Measurements from ENCODE around the gene C4orf50.

The C4orf50 gene

DNA sequence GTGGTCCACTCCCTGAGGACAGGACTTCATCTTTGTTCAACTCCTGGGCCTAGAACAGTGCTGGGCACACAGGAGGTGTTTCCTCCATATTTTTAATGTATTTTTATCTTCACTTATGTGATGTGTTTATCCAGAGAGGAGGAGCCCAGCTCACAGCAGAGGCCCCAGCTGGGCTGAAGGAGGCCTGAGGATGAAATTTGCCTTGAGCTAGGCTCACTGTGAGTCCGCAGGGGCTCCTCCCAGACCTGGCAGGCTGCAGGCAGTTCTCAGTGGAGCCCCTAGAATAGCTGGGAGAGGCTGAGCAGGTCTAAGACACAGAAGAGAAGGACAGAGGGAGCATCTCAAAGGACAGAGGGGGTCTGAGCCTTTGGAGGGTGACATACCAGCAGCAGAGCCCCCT is 26.8 kb downstream of the C4orf50 start:
- no peak for DNase-seq

DNA sequence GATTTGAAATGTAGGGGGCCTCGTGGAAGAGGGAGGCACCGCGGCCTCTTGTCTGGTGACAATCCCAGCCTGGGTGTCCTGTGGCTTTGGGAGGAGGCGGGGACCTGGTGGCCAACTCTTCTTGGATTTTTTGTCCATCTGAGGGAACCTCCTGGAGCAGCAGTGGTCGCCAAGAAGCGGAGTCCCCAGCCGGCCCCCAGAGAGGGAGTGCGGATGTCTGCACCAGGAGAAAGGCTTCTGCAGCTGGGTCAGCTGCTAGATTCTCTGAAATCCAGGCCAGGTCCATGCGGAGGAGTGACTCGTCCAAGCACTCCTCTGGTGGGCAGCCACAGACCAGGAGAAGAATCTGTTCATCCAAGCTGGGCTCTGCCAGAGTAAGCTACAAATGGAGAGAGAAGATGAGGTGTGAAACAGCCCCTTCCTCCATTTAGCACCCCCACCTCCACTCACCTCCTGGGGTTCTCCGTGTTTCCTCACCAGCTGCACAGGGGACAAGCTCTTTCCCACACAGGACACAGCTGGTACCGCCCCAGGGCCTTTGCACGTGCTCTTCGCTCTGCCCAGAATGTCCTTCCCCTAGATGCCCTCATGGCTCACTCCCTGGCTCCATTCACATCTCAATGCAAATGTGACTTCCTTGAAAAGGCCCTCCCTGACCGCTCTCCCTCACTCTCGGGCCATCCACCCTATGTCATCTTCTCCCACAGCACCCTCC is 27.6 kb downstream of the C4orf50 start:
- no peak for DNase-seq

DNA sequence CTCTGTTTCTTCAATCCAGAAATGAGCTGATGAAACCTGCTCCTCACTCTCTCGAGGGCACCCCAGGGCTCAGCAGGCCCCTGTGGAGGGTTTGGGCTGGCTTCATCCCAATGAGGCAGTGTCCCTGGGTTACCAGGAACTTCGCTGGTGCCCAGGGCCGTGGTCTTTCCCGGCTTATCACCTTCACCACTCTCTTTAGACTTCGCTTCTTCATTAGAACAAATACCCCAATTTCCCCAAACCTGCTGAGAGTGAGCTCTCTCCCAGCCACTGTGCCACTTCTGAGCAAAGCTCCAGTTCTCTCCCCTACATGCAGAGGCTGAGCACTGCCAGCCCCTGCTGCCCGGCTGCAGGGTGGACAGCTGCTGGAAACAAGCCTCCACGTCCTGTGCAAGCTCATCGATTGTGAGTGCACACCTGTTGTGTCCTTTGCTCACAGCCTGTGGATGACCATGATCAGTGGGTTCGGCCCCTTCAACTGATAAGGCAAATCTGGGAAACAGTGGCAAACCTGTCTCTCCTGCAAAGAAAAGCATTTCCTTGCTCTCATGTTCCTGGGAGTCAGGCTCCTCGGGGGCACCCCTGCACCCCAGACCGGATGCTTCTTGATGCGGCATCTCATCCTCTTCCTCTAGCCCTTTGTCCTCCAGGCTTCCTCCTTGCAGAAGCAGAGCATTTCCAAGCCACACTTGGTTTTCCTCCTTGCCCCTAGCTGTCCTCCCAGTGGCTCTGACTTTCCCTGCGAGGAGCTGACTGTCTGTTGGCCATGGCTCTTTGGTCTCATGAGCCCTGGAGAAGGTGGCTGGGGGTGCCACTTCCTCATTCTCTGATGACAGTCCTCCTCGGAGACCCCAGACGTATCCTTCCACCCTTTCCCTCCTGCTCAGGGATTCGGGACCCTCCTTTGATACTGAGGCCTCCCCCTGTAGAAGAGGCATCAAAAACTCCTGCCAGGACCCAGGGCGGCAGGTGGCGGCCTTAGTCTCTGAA is 28.7 kb downstream of the C4orf50 start:
- no peak for DNase-seq

DNA sequence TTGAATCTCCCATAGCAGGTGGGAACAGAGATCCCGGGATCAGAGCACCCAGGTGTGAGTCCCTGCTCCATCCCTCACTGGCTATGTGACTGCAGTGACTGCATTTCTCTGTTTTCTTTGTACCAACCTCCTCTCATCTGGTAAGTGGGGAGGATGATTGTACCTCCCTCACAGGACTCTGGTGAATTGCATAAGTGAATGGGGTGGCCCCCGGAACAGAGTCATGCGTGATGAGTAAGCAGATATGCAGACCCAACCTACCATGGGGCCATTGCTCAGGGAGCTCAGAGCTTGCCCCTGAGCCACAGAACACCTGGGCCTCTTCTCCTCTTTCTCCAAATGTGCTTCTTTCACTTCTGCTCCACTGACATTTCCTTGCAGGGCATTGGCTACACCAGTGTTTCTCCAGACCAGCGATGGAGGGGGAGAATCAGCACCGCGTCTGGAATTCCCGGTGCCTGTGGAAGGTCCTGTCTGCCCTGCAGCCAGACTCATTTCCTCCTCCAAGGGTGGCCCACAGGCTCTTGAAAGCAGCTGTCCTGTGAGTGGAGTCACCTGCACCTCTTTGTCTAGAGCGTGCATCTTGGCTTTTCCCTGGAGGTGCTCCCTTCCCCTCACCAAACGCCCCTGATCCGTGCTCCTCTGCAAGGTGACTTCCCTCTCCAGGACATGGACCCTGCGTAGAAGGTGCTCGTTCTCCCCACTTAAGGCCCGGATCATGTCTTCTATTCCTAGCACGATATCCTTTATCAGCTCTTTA is 30.0 kb downstream of the C4orf50 start:
- DNase-seq: no peak

DNA sequence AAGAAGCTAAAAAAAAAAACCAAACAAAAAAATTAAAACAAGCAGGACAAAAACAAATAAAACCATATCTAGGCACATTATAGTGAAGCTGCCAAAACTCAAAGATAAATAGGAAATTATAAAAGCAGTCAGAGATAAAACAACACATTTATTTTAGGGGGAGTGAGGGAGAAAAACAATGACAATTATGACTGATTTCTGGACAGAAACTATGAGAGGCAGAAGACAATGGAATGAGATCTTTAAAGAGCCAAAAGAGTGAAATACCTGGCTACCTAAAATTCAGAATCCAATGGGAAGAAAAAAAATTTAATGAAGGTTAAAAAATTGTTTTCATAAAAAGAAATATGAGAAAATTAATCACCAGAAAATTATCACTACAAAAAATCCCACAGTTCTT is 33.4 kb downstream of the C4orf50 start:
- DNase-seq: no peak

DNA sequence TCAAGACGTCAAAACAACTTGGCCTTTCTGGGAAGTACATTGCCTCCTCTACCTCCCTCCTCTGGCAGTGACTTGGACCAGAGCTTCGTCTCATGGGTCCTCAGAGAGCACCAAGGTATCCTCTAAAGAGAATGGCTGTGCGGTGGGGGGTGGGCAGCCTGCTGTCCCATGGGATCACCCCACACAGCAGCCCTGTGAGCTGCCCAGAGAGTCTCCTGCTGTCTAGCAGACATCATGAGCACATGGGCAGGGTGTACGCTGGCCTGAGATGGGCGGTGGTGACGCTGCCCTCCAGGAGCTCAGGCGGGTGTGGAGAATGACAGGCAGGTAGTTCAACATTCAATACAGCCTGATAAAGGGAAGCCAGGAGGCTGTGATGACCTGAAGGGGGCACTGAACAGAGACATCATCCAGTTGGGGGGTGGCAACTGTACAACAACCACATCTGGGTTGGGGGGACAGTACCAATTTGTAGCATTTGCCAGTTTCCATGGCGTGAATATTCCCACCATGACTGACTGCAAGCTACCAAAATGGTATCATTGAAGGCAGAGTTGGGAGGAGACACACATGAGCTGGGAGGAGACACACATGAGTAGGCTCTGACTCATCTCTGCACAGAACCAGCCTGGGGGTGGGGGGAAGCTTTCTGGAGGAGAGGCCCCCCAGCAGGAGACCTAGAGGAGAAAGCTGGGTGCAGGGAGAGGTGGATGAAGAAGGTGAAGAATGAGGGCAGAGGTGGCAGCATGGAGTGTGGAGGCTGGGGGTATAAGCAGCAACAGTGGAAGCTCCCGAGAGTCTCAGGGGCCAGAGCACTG is 35.9 kb downstream of the C4orf50 start:
- DNase-seq: no peak

DNA sequence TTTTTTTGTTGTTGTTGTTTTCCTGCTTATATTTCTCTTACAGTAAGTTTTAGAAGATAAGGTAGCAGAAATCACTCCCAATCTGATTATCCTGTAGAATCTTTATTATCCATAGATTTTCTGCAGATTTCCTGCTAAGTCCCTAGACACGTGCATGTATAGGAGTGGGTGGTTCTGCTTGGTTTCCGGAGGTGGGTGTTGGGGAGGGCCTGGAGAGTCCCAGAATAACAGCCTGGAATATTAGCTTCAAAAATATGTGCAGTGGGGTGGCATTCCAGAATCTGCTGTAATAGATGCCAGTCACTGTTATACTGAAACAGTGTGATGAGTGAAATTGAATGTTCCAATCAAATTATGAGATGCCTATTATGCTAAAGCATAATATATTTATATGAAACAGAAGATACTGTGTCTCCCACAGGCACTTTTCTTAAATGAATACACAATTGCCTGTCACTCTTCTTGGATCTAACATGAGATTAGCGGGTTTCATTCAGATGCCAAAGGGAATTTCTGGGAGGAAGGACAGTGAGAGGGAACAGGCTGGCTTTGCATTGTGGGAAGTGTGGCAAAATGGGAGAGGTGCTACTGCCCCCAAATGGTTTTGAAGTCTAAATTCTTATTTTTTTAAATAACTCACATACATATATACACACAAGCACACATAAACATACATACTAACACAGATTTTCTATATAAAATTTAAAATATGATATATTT is 37.6 kb downstream of the C4orf50 start:
- no peak for DNase-seq

DNA sequence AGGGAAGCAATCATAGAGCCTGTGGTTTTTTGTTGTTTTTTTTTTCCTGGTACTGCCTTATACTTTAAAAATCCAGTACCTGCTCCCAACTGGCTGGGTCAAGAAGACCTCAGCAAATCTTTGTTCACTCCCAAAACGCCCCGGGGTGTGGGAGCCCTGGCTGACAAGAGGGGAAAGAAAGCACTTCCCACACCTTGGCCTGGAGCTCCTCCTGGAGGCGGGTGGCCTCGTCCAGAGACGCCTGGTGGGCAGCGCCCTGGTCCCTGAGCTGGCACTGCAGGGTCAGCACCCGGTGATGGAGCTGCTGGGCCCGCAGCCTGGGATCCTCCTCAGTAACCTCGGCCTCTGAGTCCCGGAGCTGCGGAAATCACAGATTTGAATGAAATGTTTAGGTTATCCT is 38.2 kb downstream of the C4orf50 start:
- no peak for DNase-seq

DNA sequence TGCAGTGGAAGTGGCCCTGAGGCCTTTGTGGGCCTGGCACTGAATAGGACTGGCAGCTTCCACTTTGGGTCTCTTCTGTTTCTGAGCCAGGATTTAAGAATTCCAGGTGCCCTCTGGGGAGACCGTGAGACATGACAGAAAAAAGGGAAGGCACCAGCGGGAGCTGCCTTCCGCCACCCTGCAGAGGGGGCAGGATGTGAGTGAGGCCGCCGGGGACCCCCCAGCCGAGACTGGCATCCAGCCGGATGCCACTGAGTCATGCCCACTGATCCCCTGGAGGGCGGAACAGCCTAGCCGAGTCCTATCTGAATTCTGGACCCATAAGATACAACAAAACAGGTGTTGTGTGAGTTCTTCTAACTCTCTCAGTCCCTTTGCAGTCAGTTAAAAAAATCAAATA is 41.3 kb downstream of the C4orf50 start:
- no peak for DNase-seq

DNA sequence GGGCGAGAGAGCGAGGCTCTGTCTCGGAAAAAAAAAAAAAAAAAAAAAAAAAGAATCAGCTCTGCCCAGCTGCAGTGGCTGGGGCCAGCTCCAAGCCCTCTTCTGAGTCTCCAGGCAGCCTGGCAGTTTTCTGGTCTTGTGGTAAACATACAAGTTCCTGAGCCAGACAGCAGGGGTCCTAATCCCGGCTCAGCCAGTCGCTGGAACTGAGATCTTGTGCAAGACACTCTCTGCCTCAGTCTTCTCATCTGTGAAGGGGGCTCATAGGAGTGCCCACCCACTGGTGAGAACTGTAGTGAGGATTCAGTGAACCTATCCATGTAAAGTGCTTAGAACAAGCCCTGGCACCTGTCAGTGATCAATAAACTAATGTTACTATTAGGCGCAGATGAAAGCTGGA is 41.8 kb downstream of the C4orf50 start:
- DNase-seq: no peak

DNA sequence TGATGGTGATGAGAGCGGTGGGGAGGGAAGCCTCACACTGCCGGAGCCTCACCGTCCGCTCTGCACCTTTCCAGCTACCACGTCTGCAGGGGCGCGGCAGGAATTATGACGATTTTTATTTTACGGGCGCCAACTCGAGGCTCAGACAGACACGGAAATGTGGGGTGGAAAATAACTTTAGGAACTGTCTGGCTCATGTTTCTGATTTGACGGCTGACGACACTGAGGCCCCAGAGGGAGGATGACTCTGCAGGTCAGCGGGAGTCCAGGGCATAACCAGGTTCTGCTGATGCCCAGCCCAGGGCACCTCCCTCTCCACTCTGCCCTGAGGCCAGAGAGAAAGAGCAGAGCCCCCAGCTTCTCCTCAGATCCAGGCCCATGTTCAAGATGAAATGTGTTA is 43.9 kb downstream of the C4orf50 start:
- no peak for DNase-seq

DNA sequence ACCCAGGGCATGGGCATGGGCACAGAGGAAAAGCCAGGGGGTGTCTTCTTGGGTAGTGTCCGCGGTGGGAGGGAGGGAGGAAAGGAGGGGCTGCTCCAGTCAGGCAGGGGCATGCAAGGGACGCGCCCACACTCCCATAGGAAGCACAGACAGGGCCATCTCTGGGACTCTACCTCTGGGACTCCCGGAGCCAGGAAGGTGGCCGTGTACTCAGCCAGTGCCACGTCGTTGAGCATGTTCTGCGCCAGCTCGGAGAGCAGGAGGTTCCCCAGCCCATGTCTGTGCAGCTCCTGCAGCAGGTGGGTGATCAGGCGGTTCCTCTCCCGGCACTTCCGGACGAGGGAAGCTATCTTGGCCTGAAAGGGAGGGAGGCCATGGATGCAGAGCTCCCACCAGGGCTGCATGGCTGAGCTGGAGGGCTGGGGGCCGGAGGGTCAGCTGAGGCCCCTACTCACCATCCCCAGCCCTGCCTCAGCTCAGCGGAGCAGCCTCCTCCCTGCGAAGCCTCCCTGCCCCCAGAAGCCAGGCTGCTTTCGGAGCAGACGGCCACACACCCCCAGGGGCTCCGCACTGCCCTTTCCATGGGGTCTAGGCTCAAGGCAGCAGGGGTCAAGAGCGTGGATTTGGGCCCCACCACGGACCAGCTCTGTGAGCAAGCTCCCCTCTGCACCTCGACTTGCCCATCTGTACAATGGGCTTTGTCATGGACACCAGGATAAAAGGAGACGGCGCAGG is 44.6 kb downstream of the C4orf50 start:
- DNase-seq: no peak

DNA sequence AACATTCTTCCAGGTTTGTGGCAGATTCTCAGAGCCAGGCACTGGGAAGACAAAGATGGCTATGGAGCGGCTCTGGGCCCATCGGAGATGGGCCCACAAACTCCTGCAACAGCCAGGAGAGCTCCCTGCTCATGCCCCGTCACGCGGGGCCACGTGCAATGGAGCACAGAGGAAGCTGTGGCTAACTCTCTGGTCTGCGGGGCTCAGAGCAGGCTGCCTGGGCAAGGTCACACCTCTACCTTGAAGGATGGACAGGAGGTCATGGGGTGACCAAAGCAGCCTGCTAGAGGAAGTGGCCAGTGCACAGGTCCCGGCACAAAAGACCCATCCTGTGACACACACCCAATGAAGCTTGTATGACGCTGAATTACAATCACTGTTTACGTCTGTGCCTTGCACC is 45.2 kb downstream of the C4orf50 start:
- DNase-seq: no peak

DNA sequence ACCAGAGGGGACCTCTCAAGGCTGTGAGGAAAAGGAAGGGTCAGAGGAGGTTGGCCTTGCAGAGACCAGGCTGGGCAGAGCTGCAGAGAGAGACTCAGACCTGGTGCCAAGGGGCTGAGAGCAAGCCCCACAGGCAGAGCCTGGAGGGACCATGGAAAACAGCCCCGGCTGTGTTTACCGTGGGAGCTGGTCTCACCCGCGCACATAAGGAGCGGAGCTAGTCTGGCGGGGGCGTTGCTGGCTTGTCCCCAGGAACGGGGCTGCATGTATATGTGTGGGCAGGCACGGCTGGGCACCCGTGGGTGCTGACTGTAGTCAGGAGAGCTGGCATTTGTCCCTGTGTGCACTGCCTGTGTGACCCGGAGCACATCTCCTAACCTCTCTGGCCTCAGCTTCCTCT is 45.7 kb downstream of the C4orf50 start:
- no peak for DNase-seq

DNA sequence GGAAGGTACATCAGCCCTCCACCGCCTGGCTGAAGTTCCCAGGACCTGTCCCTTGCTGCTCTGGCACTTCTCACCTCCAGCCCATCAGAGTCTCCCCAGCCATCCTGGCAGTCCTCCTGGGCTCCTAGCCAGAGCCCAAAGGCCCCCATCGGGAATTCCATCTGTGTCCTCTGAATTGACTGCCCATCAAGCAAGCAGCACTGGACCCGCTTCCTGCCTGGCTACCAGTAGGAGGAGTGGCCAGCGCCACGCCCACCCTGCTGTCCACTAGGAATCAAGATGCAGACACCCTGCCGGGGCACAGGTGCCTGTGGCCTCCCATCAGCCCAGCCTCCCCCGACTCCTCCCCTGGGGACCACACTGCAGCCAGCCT is 47.2 kb downstream of the C4orf50 start:
- DNase-seq: no peak

DNA sequence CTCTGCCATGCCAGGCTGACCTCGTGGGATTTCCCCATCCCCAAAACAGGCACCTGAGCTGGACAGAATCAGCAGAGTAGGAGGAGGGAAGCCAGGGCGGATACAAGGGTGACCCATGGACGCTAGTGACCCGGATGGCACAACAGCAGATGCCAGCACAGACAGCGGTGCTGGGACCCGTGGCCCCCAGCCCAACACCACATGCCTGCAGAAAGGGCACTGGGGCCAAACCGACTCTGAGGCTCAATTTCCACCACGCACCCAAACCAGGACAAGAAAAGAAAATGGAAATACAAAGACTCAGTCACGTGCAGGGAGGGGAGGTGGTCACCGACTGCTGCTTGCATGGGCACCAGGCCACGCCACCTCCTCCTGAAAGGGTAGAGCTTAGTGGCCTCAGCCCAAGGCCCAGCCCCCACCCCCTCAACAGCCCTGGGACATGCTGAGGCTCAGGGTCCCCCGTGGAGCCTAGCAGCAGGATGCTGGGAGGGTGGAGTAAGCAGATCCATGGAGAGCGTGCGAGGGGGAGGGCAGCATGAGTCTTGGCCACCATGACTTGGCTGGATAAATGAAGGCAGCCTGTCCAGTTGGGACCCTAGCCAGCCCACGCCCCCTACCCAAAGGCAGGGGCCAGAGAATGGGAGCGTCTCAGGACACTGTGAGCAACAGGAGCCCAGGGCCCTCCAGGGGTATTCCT is 47.7 kb downstream of the C4orf50 start:
- DNase-seq: no peak

DNA sequence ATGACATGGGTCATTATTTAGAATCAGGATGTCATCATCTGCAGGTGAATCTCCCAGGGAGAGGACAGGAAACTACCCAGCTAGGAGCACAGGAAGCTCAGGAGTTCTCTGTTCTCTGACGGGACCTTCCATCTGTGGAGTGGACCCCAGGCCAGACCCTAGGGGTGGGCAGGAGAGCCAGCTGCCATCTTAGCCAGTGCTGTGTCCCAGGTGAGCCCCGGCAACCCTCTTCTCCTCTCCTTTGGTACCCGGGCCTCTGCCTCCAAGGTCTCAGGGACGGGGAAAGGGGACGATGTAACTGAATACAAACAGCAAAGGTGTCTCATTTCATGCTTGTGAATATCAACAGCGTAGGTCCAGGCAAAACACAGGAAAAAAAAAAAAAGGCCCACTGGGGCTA is 48.5 kb downstream of the C4orf50 start:
- DNase-seq: no peak

DNA sequence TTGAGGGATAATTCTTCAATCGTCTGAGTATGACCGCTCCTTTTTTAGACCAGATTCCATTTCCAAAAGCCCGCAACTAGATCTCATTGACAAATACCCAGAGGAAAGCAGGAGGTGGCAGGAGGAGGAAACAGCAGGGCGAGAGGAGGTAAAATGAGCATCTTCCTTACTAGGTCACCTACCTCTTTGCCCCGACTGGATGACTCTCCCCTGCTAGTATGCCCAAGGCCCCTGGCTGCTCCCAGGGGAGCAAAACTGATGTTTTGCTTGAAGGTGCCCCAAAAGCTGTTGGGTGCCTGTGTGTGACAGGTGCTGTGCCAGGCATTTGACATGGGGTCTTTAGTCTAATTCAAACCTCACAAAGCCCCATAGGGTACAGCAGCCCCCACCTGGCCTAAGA is 48.9 kb downstream of the C4orf50 start:
- no peak for DNase-seq

DNA sequence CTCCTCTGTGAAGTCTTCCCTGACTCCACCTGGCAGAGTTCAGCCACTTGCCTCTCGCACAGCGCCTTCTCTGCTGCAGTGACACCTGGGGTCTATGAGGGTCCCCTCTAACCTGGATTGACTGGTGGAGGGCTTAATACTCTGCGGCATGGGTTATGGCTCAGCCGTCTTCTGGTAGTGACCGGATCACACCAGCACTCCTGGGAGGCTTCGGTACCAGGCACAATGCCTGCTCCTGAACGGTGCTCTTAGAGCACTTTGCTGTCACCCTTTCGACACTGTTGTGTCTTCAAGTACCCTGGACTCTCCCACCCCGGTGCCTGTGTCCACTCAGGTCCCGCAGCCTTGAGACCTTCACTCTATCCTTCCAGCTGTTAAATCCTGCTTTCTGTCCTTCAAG is 50.0 kb downstream of the C4orf50 start:
- DNase-seq: no peak

DNA sequence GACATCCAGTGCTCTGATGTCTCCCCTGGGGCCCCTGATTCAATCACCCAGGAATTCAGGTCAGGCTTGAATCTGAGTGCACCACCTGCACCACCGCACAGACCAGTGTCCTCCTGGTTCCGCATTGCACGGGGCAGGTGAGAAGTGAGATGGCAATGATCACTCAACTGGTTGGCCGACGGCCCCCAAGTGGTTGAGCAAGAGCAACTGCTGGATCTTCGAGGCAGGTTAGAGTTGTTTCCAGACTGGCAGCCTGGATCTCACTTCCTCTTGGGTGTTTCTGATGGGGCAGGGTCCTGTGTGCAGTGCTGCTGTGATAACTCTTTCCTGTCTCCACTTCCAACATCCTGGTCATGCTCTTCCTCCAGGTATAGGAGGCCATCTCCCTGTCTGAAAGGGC is 50.4 kb downstream of the C4orf50 start:
- DNase-seq: no peak

DNA sequence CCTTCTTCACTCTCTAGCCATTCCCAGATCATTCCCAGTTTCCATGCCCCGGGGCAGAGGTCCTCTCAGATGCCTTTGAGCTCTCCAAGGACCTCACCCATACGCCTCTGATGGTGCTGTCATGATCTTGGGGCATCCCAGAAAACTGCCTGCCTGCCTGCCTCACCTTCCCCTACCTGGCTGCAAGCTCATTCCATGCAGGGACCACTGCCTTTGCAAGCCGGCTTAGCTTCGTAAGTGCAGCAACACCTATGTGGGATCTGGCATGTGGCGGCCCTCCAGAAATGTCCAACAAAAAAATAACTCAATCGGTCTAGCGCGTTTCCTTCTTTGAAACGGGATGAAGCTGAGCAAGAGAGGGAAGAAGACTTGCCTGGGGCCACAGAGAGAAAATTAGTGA is 53.0 kb downstream of the C4orf50 start:
- DNase-seq: no peak
